GM23338 (cell line): ENCODE measurements around the gene NMD3. TPM values are rescaled to one million over a fixed set of nuclear protein-coding genes. Genes with fewer than 3 reads are reported as not detected.

Experiments
- ATAC-seq: fragments of 200-7000 bp; cut with Tn5 transposase; 3 replicates; pipeline ENCODE4 v1.9.1; 2020
- DNase-seq: peaks from one replicate; pipeline ENCODE4 v3.0.0-alpha.2; 2015; ENCODE audit warnings: low spot score
- H2AFZ ChIP-seq: fragments of 200-600 bp; sonication (generic); 2 replicates; pipeline ENCODE4 v1.8.0; 2016; ENCODE audit warnings: antibody characterized with exemption, mild to moderate bottlenecking, moderate library complexity
- H3F3A ChIP-seq: fragments of 200-600 bp; sonication (generic); replicated peaks from 2 replicates; pipeline ENCODE4 v1.8.0; 2017; ENCODE audit warnings: antibody characterized with exemption, mixed run types, low read depth
- H3K27ac ChIP-seq: fragments of 200-600 bp; sonication (generic); 2 replicates; pipeline ENCODE4 v1.6.1; 2016; ENCODE audit warnings: low read depth
- H3K27me3 ChIP-seq: fragments of 200-600 bp; sonication (generic); 2 replicates; pipeline ENCODE4 v1.8.0; 2016; ENCODE audit warnings: mild to moderate bottlenecking, mixed run types, moderate library complexity; ENCODE audit not compliant: insufficient read depth
- H3K36me3 ChIP-seq: fragments of 200-600 bp; sonication (generic); 2 replicates; pipeline ENCODE4 v1.8.0; 2016; ENCODE audit warnings: mild to moderate bottlenecking; ENCODE audit not compliant: insufficient read depth
- H3K4me1 ChIP-seq: fragments of 200-600 bp; sonication (generic); 2 replicates; pipeline ENCODE4 v1.8.0; 2016; ENCODE audit warnings: mild to moderate bottlenecking, moderate library complexity; ENCODE audit not compliant: insufficient read depth
- H3K4me2 ChIP-seq: fragments of 200-600 bp; sonication (generic); 2 replicates; pipeline ENCODE4 v1.7.1; 2017; ENCODE audit warnings: mixed run types
- H3K4me3 ChIP-seq: fragments of 200-600 bp; sonication (generic); 2 replicates; pipeline ENCODE4 v1.6.1; 2016; ENCODE audit warnings: mixed run types
- H3K79me2 ChIP-seq: fragments of 200-600 bp; sonication (generic); replicated peaks from 2 replicates; pipeline ENCODE4 v1.8.0; 2017; ENCODE audit warnings: mild to moderate bottlenecking; ENCODE audit not compliant: insufficient read depth
- H3K9me2 ChIP-seq: fragments of 200-600 bp; sonication (generic); 2 replicates; pipeline ENCODE4 v1.8.0; 2017; ENCODE audit not compliant: insufficient read depth
- H4K20me1 ChIP-seq: fragments of 200-600 bp; sonication (generic); replicated peaks from 2 replicates; pipeline ENCODE4 v1.8.0; 2017; ENCODE audit warnings: mild to moderate bottlenecking; ENCODE audit not compliant: insufficient read depth
- H3K27ac Mint-ChIP-seq: 2 replicates; pipeline ENCODE4 v1.8.0; 2020; ENCODE audit warnings: inconsistent platforms, mild to moderate bottlenecking, moderate library complexity, mixed read lengths
- H3K27me3 Mint-ChIP-seq: 3 replicates; pipeline ENCODE4 v1.8.0; 2022; ENCODE audit warnings: low read depth, mild to moderate bottlenecking, moderate library complexity, mixed read lengths, inconsistent platforms; ENCODE audit not compliant: insufficient read depth, poor library complexity
- H3K36me3 Mint-ChIP-seq: 3 replicates; pipeline ENCODE4 v1.8.0; 2021; ENCODE audit warnings: low read depth, mild to moderate bottlenecking, inconsistent platforms, moderate library complexity, mixed read lengths
- H3K4me1 Mint-ChIP-seq: 3 replicates; pipeline ENCODE4 v1.8.0; 2020; ENCODE audit warnings: mild to moderate bottlenecking, inconsistent platforms, mixed read lengths
- H3K4me3 Mint-ChIP-seq: 3 replicates; pipeline ENCODE4 v1.8.0; 2021; ENCODE audit warnings: moderate library complexity, mild to moderate bottlenecking, inconsistent platforms, mixed read lengths
- H3K9me3 Mint-ChIP-seq: 3 replicates; pipeline ENCODE4 v1.8.0; 2020; ENCODE audit warnings: moderate library complexity, mild to moderate bottlenecking, inconsistent platforms, mixed read lengths
- CREB1 ChIP-seq: fragments of 250-450 bp; sonication (Bioruptor Pico); IDR thresholded peaks from 2 replicates; pipeline ENCODE4 v1.5.0; 2020; ENCODE audit warnings: low read depth, mild to moderate bottlenecking, moderate library complexity
- EZH2phosphoT487 ChIP-seq: fragments of 200-600 bp; sonication (generic); IDR thresholded peaks from one replicate; pipeline ENCODE4 v1.8.1; 2018; ENCODE audit warnings: antibody characterized with exemption; ENCODE audit not compliant: unreplicated experiment
- STAT1 ChIP-seq: IDR thresholded peaks from one replicate; pipeline ENCODE4 v1.6.1; 2016; ENCODE audit warnings: antibody characterized with exemption; ENCODE audit not compliant: unreplicated experiment
- ZNF114 ChIP-seq: fragments of 250-450 bp; sonication (Bioruptor Pico); IDR thresholded peaks from 2 replicates; pipeline ENCODE4 v1.5.0; 2020; ENCODE audit warnings: mild to moderate bottlenecking, moderate library complexity
- polyA plus RNA-seq: library from polyadenylated mRNA; unstranded; fragments of >200 nt; fragmentation: Nextera tagmentation; extraction: Ambion mirVana; gene quantifications from 2 replicates; pipeline ENCODE4 v1.2.1, GENCODE V29; 2016
- total RNA-seq: library from RNA; depleted of rRNA; stranded (reverse); fragments of >200 nt; shearing (Covaris generic); gene quantifications from 2 replicates; pipeline ENCODE4 v1.2.3, GENCODE V29; 2014
- TF ChIP-seq, protein P1 (sequence below), 2 experiments: fragments of 200-600 bp in 1 of 2; sonication (generic) in 1 of 2; conservative IDR thresholded peaks; 2 replicates each; pipeline versions ENCODE4 v1.5.1 to v1.6.1; 2016 to 2017; ENCODE audit warnings: antibody characterized with exemption in 2 of 2, low read depth in 2 of 2, mild to moderate bottlenecking in 2 of 2, moderate library complexity in 1 of 2
- TF ChIP-seq, protein P2 (sequence below): fragments of 250-450 bp; sonication (Bioruptor Pico); IDR thresholded peaks from 2 replicates; pipeline ENCODE4 v1.5.0; 2020; ENCODE audit warnings: mild to moderate bottlenecking, moderate library complexity

NMD3 gene
- total and polyA plus RNA-seq, 2 experiments from 2014 or later, result 27.3 to 67.4 TPM

DNA sequence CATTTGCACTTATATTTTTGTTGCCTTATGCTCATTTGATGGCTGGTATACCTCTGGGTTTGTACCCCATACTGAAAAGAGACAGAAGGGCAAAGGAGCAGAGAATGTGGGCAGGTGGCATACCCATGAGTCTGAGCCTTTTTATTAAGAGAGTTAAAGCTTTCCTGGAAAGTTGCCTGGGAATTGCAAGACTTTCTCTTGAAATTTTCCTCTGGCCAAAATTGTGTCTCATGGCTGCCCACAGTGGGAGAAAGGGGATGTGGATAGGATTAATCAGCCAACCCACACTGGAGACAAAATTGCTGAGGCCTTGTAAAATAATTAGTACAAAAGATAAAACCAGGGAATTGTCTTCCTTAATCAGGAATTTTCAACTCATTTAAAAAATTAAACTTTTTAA, 8.2 kb upstream of the NMD3 start:
- Histone ChIP-seq H3K9me2 (no peaks in the 10 kb centered on the region), H4K20me1 (no peaks in the 10 kb centered on the region), H3K36me3 (no peaks in the 10 kb centered on the region), H3K79me2 (no peaks in the 10 kb centered on the region), H3K27ac (no peak overlapping the region), H3K27me3 (no peaks in the 10 kb centered on the region), H3K4me3 (no peak overlapping the region), H2AFZ (no peak overlapping the region), H3K4me2 (no peak overlapping the region), H3F3A (no peaks in the 10 kb centered on the region), H3K4me1 (no peaks in the 10 kb centered on the region)
- TF ChIP-seq EZH2phosphoT487, result no peak
- no peaks in the 10 kb centered on the region for H3K36me3 Mint-ChIP-seq
- no peak overlapping the region for H3K27ac Mint-ChIP-seq
- no peak for ATAC-seq
- DNase-seq, result no peak
- H3K9me3 Mint-ChIP-seq, result no peaks in the 10 kb centered on the region
- H3K4me3 Mint-ChIP-seq, result no peak overlapping the region
- H3K27me3 Mint-ChIP-seq, result no peaks in the 10 kb centered on the region
- peaks cover 12% of the 10 kb centered on the region for H3K4me1 Mint-ChIP-seq

DNA sequence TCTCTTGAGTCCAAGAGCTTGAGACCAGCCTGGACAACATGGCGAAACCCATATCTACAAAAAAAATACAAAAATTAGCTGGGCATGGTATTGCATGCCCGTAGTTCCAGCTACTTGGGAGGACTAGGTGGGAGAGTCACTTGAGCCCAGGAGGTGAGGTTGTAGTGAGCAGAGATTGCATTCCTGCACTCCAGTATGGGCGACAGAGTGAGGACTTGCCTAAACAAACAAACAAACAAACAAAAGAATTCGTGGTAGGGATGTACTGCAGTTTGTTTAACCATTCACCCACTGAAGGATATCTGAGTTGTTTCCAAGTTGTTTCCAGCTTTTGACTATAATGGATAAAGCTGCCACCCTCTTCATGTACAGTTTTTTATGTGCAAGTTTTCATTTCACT, 7.5 kb upstream of the NMD3 start:
- TF ChIP-seq, protein P1, sequence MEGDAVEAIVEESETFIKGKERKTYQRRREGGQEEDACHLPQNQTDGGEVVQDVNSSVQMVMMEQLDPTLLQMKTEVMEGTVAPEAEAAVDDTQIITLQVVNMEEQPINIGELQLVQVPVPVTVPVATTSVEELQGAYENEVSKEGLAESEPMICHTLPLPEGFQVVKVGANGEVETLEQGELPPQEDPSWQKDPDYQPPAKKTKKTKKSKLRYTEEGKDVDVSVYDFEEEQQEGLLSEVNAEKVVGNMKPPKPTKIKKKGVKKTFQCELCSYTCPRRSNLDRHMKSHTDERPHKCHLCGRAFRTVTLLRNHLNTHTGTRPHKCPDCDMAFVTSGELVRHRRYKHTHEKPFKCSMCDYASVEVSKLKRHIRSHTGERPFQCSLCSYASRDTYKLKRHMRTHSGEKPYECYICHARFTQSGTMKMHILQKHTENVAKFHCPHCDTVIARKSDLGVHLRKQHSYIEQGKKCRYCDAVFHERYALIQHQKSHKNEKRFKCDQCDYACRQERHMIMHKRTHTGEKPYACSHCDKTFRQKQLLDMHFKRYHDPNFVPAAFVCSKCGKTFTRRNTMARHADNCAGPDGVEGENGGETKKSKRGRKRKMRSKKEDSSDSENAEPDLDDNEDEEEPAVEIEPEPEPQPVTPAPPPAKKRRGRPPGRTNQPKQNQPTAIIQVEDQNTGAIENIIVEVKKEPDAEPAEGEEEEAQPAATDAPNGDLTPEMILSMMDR (conservative IDR thresholded peaks at IDR 0.05; ENCODE audit: low read depth in 2 of 2), result no peak
- TF ChIP-seq, protein P2, sequence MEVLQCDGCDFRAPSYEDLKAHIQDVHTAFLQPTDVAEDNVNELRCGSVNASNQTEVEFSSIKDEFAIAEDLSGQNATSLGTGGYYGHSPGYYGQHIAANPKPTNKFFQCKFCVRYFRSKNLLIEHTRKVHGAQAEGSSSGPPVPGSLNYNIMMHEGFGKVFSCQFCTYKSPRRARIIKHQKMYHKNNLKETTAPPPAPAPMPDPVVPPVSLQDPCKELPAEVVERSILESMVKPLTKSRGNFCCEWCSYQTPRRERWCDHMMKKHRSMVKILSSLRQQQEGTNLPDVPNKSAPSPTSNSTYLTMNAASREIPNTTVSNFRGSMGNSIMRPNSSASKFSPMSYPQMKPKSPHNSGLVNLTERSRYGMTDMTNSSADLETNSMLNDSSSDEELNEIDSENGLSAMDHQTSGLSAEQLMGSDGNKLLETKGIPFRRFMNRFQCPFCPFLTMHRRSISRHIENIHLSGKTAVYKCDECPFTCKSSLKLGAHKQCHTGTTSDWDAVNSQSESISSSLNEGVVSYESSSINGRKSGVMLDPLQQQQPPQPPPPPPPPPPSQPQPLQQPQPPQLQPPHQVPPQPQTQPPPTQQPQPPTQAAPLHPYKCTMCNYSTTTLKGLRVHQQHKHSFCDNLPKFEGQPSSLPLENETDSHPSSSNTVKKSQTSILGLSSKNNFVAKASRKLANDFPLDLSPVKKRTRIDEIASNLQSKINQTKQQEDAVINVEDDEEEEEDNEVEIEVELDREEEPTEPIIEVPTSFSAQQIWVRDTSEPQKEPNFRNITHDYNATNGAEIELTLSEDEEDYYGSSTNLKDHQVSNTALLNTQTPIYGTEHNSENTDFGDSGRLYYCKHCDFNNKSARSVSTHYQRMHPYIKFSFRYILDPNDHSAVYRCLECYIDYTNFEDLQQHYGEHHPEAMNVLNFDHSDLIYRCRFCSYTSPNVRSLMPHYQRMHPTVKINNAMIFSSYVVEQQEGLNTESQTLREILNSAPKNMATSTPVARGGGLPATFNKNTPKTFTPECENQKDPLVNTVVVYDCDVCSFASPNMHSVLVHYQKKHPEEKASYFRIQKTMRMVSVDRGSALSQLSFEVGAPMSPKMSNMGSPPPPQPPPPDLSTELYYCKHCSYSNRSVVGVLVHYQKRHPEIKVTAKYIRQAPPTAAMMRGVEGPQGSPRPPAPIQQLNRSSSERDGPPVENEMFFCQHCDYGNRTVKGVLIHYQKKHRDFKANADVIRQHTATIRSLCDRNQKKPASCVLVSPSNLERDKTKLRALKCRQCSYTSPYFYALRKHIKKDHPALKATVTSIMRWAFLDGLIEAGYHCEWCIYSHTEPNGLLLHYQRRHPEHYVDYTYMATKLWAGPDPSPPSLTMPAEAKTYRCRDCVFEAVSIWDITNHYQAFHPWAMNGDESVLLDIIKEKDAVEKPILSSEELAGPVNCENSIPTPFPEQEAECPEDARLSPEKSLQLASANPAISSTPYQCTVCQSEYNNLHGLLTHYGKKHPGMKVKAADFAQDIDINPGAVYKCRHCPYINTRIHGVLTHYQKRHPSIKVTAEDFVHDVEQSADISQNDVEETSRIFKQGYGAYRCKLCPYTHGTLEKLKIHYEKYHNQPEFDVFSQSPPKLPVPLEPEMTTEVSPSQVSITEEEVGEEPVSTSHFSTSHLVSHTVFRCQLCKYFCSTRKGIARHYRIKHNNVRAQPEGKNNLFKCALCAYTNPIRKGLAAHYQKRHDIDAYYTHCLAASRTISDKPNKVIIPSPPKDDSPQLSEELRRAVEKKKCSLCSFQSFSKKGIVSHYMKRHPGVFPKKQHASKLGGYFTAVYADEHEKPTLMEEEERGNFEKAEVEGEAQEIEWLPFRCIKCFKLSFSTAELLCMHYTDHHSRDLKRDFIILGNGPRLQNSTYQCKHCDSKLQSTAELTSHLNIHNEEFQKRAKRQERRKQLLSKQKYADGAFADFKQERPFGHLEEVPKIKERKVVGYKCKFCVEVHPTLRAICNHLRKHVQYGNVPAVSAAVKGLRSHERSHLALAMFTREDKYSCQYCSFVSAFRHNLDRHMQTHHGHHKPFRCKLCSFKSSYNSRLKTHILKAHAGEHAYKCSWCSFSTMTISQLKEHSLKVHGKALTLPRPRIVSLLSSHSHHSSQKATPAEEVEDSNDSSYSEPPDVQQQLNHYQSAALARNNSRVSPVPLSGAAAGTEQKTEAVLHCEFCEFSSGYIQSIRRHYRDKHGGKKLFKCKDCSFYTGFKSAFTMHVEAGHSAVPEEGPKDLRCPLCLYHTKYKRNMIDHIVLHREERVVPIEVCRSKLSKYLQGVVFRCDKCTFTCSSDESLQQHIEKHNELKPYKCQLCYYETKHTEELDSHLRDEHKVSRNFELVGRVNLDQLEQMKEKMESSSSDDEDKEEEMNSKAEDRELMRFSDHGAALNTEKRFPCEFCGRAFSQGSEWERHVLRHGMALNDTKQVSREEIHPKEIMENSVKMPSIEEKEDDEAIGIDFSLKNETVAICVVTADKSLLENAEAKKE, result no peak
- TF ChIP-seq ZNF114 (CRISPR knock-in tag) (no peak), CREB1 (CRISPR knock-in tag) (no peak), STAT1 (no peak)

More for the DNA sequence above, 7.5 kb upstream of the NMD3 start:
- Histone ChIP-seq H3K27ac (no peak overlapping the region), H2AFZ (no peak overlapping the region), H3K4me3 (no peak overlapping the region), H3K79me2 (no peaks in the 10 kb centered on the region), H3K27me3 (no peaks in the 10 kb centered on the region), H3K4me2 (0 out of 2 replicates have a peak overlapping the region, but pooled peaks have one; percentile 46), H3F3A (no peaks in the 10 kb centered on the region), H3K4me1 (no peaks in the 10 kb centered on the region), H4K20me1 (no peaks in the 10 kb centered on the region), H3K36me3 (no peaks in the 10 kb centered on the region), H3K9me2 (no peaks in the 10 kb centered on the region)
- Mint-ChIP-seq H3K27ac (no peak overlapping the region), H3K9me3 (no peaks in the 10 kb centered on the region), H3K4me3 (no peak overlapping the region), H3K36me3 (no peaks in the 10 kb centered on the region), H3K27me3 (no peaks in the 10 kb centered on the region), H3K4me1 (peaks cover 7% of the 10 kb centered on the region)
- peak; percentile 40; the same call in 2 of the 3 replicates for ATAC-seq
- DNase-seq, result peak; percentile 55
